ENCODE measurements around the gene KPNB1. TPM values are rescaled to one million over a fixed set of nuclear protein-coding genes. Genes with fewer than 3 reads are reported as not detected.
A peak's percentile ranks its signal among the peaks of the same experiment; 100 is the strongest.

The KPNB1 gene
- total RNA-seq, 2 donors from 2014 or later, result 73.4 to 137 TPM

- Histone ChIP-seq H3K36me3 (replicated peaks in 1 of 2; ENCODE audit: insufficient read depth in 1 of 2, low read depth in 2 of 2) (no peaks in the 10 kb centered on the region), H3K27ac (no peak overlapping the region), H3K9me3 (no peaks in the 10 kb centered on the region), H3K4me1 (peaks cover 8% of the 10 kb centered on the region), H3K27me3 (peaks cover 0 to 16% of the 10 kb centered on the region in 2 donors), H3K4me3 (no peak overlapping the region)
- ATAC-seq (no peak), DNase-seq (no peak)
- 63 to 72% methylated on average over 6 to 9 of the region's 9 CpGs for WGBS, 2 donors
- TF ChIP-seq POLR2A (IDR thresholded peaks at IDR 0.05) (no peak), CTCF (IDR thresholded peaks at IDR 0.05) (no peak)
- intact Hi-C loops (cut with DNase I), result no loop called here
These were observed 69.9 kb downstream of the KPNB1 start for GRCh38 chr17:47719411-47720152.

- DNase-seq, result no peak
- no peak overlapping the region for H3K27ac ChIP-seq
- 67 to 70% methylated on average over 11 of the region's 11 CpGs for WGBS, 2 donors
- H3K27me3 ChIP-seq, result peaks cover 0 to 16% of the 10 kb centered on the region in 2 donors
- no peaks in the 10 kb centered on the region for H3K9me3 ChIP-seq
- H3K36me3 ChIP-seq (replicated peaks in 1 of 2; ENCODE audit: insufficient read depth in 1 of 2, low read depth in 2 of 2), result no peaks in the 10 kb centered on the region
- H3K4me1 ChIP-seq, result peaks cover 8% of the 10 kb centered on the region
- no peak for TF ChIP-seq CTCF (IDR thresholded peaks at IDR 0.05)
- no peak for TF ChIP-seq POLR2A (IDR thresholded peaks at IDR 0.05)
- no peak overlapping the region for H3K4me3 ChIP-seq
- no peak for ATAC-seq
- intact Hi-C loops (cut with DNase I), result no loop called here
These were observed 70.5 kb downstream of the KPNB1 start for GRCh38 chr17:47720196-47720595.

- Histone ChIP-seq H3K27ac (no peak overlapping the region), H3K36me3 (replicated peaks in 1 of 2; ENCODE audit: insufficient read depth in 1 of 2, low read depth in 2 of 2) (no peaks in the 10 kb centered on the region), H3K9me3 (no peaks in the 10 kb centered on the region), H3K4me1 (peaks cover 8% of the 10 kb centered on the region), H3K27me3 (peaks cover 0 to 16% of the 10 kb centered on the region in 2 donors), H3K4me3 (no peak overlapping the region)
- TF ChIP-seq POLR2A (IDR thresholded peaks at IDR 0.05) (no peak), CTCF (IDR thresholded peaks at IDR 0.05) (no peak)
- DNase-seq, result peak in 1 of 4 donors; percentile 22
- 10 to 11% methylated on average over 19 to 36 of the region's 36 CpGs for WGBS, 2 donors
- no peak for ATAC-seq
- intact Hi-C loops (cut with DNase I), result no loop called here
These were observed 71.2 kb downstream of the KPNB1 start for GRCh38 chr17:47720754-47721533.

- peaks cover 8% of the 10 kb centered on the region for H3K4me1 ChIP-seq
- 21 to 29% methylated on average over 8 of the region's 8 CpGs for WGBS, 2 donors
- no peaks in the 10 kb centered on the region for H3K9me3 ChIP-seq
- TF ChIP-seq CTCF (IDR thresholded peaks at IDR 0.05) (no peak), POLR2A (IDR thresholded peaks at IDR 0.05) (no peak)
- no peaks in the 10 kb centered on the region for H3K36me3 ChIP-seq (replicated peaks in 1 of 2; ENCODE audit: insufficient read depth in 1 of 2, low read depth in 2 of 2)
- H3K27ac ChIP-seq, result no peak overlapping the region
- ATAC-seq (no peak), DNase-seq (no peak)
- H3K27me3 ChIP-seq, result peaks cover 0 to 16% of the 10 kb centered on the region in 2 donors
- no peak overlapping the region for H3K4me3 ChIP-seq
- intact Hi-C loops (cut with DNase I), result no loop called here
These were observed 72.0 kb downstream of the KPNB1 start for GRCh38 chr17:47721725-47722124.
